Endothelial cell of umbilical vein (primary cell): ENCODE data around the gene HDAC5. TPM values are rescaled to one million over a fixed set of nuclear protein-coding genes. Genes with fewer than 3 reads are reported as not detected.

Source experiments
- BruUV-seq: library from RNA; stranded (reverse); fragments of 400-500 nt; replicated peaks from 2 replicates; lab custom pipeline; 2021; lab: Mats Ljungman, UMichigan
- CTCF ChIA-PET: fragments of 300-600, 350-600 bp; sonication (Branson Sonifier 250); formaldehyde crosslinking; loops from one replicate; lab custom pipeline; 2021; ENCODE audit warnings: antibody characterized with exemption, inconsistent platforms; lab: Charles Lee
- POLR2A ChIA-PET: fragments of 300-600, 350-600 bp; sonication (Branson Sonifier 250); formaldehyde crosslinking; loops from one replicate; lab custom pipeline; 2021; ENCODE audit warnings: antibody characterized with exemption, inconsistent platforms; lab: Charles Lee
- DNase-seq: peaks from one replicate; pipeline ENCODE4 v3.0.0-alpha.2; 2011; ENCODE audit warnings: low read depth, low spot score
- FAIRE-seq: peaks from 2 replicates; lab custom pipeline; 2011; peaks lifted over from hg19 to GRCh38; lab: Jason Lieb, UNC
- H2AFZ ChIP-seq: 2 replicates; pipeline ENCODE4 v1.6.0; 2012; ENCODE audit warnings: low read depth, low read length, control low read depth, inconsistent platforms
- H3K27ac ChIP-seq: 2 replicates; pipeline ENCODE4 v1.5.1; 2011; ENCODE audit warnings: low read depth, mild to moderate bottlenecking, control low read depth, low read length, moderate library complexity; ENCODE audit not compliant: insufficient read depth
- H3K27me3 ChIP-seq, 2 experiments: 2 replicates each; pipeline versions ENCODE4 v1.6.0 to v1.6.1; 2011; ENCODE audit warnings: low read length in 2 of 2, mixed read lengths in 1 of 2; ENCODE audit not compliant: control insufficient read depth in 2 of 2, insufficient read depth in 2 of 2
- H3K36me3 ChIP-seq, 2 experiments: 2 replicates in 1 of 2; 3 replicates in 1 of 2; pipeline ENCODE4 v1.5.1; 2011; ENCODE audit warnings: low read length in 2 of 2, mild to moderate bottlenecking in 1 of 2, moderate library complexity in 1 of 2; ENCODE audit not compliant: control insufficient read depth in 2 of 2, insufficient read depth in 2 of 2; ENCODE audit errors: extremely low read depth in 1 of 2
- H3K4me1 ChIP-seq: 3 replicates; pipeline ENCODE4 v1.5.1; 2011; ENCODE audit warnings: mild to moderate bottlenecking, low read length; ENCODE audit not compliant: control insufficient read depth, insufficient read depth; ENCODE audit errors: extremely low read depth
- H3K4me2 ChIP-seq: 2 replicates; pipeline ENCODE4 v1.6.1; 2011; ENCODE audit warnings: low read length, control low read depth, mixed read lengths; ENCODE audit not compliant: insufficient read depth
- H3K4me3 ChIP-seq, 3 experiments: fragments of 200-600 bp in 1 of 3; sonication (generic), shearing (Covaris generic) in 1 of 3; replicated peaks in 1 of 3; 2 replicates each; pipeline ENCODE4 v1.5.1; 2011 to 2016; ENCODE audit warnings: control low read depth in 3 of 3, low read length in 3 of 3, mild to moderate bottlenecking in 2 of 3, inconsistent platforms in 1 of 3, low read depth in 1 of 3, moderate library complexity in 1 of 3; ENCODE audit not compliant: insufficient read depth in 1 of 3
- H3K79me2 ChIP-seq: 2 replicates; pipeline ENCODE4 v1.6.0; 2012; ENCODE audit warnings: low read length, inconsistent platforms; ENCODE audit not compliant: control insufficient read depth, insufficient read depth
- H3K9ac ChIP-seq: replicated peaks from 2 replicates; pipeline ENCODE3; 2011; ENCODE audit warnings: low read length, control low read depth; ENCODE audit not compliant: insufficient read depth; ENCODE audit errors: extremely low read depth
- H3K9me1 ChIP-seq: replicated peaks from 3 replicates; pipeline ENCODE4 v1.6.0; 2011; ENCODE audit warnings: mild to moderate bottlenecking, low read length; ENCODE audit not compliant: control insufficient read depth, insufficient read depth; ENCODE audit errors: extremely low read depth
- H3K9me3 ChIP-seq: replicated peaks from 2 replicates; pipeline ENCODE4 v1.5.1; 2012; ENCODE audit warnings: low read length, inconsistent platforms; ENCODE audit not compliant: control insufficient read depth, insufficient read depth
- H4K20me1 ChIP-seq: replicated peaks from 2 replicates; pipeline ENCODE3; 2011; ENCODE audit warnings: mild to moderate bottlenecking, low read length; ENCODE audit not compliant: control insufficient read depth, insufficient read depth; ENCODE audit errors: extremely low read depth
- EZH2 ChIP-seq: IDR thresholded peaks from 2 replicates; pipeline ENCODE4 v1.6.1; 2012; ENCODE audit warnings: borderline replicate concordance, low read depth, mild to moderate bottlenecking, moderate library complexity, low read length, inconsistent platforms; ENCODE audit not compliant: severe bottlenecking
- FOS ChIP-seq: IDR thresholded peaks from 2 replicates; pipeline ENCODE4 v1.6.1; 2011; ENCODE audit warnings: mild to moderate bottlenecking, low read length, moderate library complexity, borderline replicate concordance; ENCODE audit not compliant: insufficient read depth
- GATA2 ChIP-seq: IDR thresholded peaks from 2 replicates; pipeline ENCODE4 v1.7.0; 2011; ENCODE audit warnings: low read depth, mild to moderate bottlenecking, moderate library complexity, mixed read lengths, low read length; ENCODE audit not compliant: insufficient read length, insufficient read depth
- JUN ChIP-seq: IDR thresholded peaks from 2 replicates; pipeline ENCODE4 v1.6.1; 2011; ENCODE audit warnings: borderline replicate concordance, low read depth; ENCODE audit not compliant: insufficient read length, insufficient read depth
- MAX ChIP-seq: IDR thresholded peaks from 2 replicates; pipeline ENCODE4 v1.6.1; 2011; ENCODE audit not compliant: insufficient read depth, insufficient read length
- MYC ChIP-seq: IDR thresholded peaks from one replicate; pipeline ENCODE4 v1.6.1; 2011; ENCODE audit warnings: mild to moderate bottlenecking, low read depth, low read length
- POLR2A ChIP-seq: IDR thresholded peaks from 2 replicates; pipeline ENCODE4 v1.6.1; 2012; ENCODE audit warnings: low read depth, mild to moderate bottlenecking, control low read depth, low read length
- POLR2AphosphoS5 ChIP-seq: IDR thresholded peaks from 2 replicates; pipeline ENCODE4 v1.6.1; 2012; ENCODE audit warnings: low read depth, mild to moderate bottlenecking, control low read depth, low read length, moderate library complexity; ENCODE audit not compliant: insufficient read depth
- dilution Hi-C: fragments of 300-500 bp; cut with MboI; formaldehyde crosslinking; loops from one replicate; pipeline ENCODE4 v1.15.0; 2019; ENCODE audit warnings: low sequenced_read_pairs; ENCODE audit not compliant: extremely low pct_ligation_motif_present
- intact Hi-C: fragments of 100-400 bp; cut with micrococcal nuclease; formaldehyde crosslinking; loops from one replicate; pipeline ENCODE4 v1.10.0; 2022
- polyA plus RNA-seq, 4 experiments: library from polyadenylated mRNA; depleted of rRNA in 3 of 4; stranded (reverse) in 3 of 4; unstranded in 1 of 4; fragments of >200 nt; gene quantifications; 2 replicates each; pipeline versions ENCODE4 v1.2.1 to v1.2.3, GENCODE V29; 2011 to 2012; ENCODE audit warnings: missing spikeins in 1 of 4
- total RNA-seq: library from RNA; stranded (reverse); gene quantifications from 2 replicates; pipeline ENCODE4 v1.2.3, GENCODE V29; 2021
- TF ChIP-seq, protein P1 (sequence below), 2 donors: IDR thresholded peaks; 1 replicate in 1 of 2; 2 replicates in 1 of 2; pipeline ENCODE4 v1.5.1; 2011; ENCODE audit warnings: low read length in 2 of 2, mild to moderate bottlenecking in 2 of 2, moderate library complexity in 2 of 2, control low read depth in 1 of 2, inconsistent platforms in 1 of 2, low read depth in 1 of 2; ENCODE audit not compliant: insufficient read depth in 1 of 2; ENCODE audit errors: extremely low read depth in 1 of 2

The HDAC5 gene
- total and polyA plus RNA-seq, 2 donors (not counting 3 experiments of a cell fraction or from before 2014, with no cell fraction given) = 35.4 to 40.4 TPM

- no peak overlapping the region for H2AFZ ChIP-seq
- no peak for DNase-seq
- H3K4me3 ChIP-seq = no peak overlapping the region
- intact Hi-C loops = no loop called here
- no peak overlapping the region for H3K4me2 ChIP-seq
- no peak overlapping the region for H3K27ac ChIP-seq
- FAIRE-seq = no peak
- ChIA-PET POLR2A (no interaction called here), CTCF (interaction anchor here (0.8 to 1.3 kb wide), 2 partner anchors 22 to 203 kb away, joined by 3 to 6 read pairs; no protein-coding TSS in a partner anchor)
- no peak overlapping the region for H3K9ac ChIP-seq
- no peaks in the 10 kb centered on the region for H3K9me1 ChIP-seq
- no peaks in the 10 kb centered on the region for H3K9me3 ChIP-seq
- peaks cover 7% of the 10 kb centered on the region for H3K4me1 ChIP-seq
- H3K27me3 ChIP-seq = no peaks in the 10 kb centered on the region
- BruUV-seq = no TSS peak
- peaks cover 2% of the 10 kb centered on the region in 2 experiments for H3K36me3 ChIP-seq
- dilution Hi-C loops = no loop called here
- H4K20me1 ChIP-seq = no peaks in the 10 kb centered on the region
- no peak for TF ChIP-seq JUN
- TF ChIP-seq MYC = no peak
- no peak for TF ChIP-seq POLR2A
- TF ChIP-seq, protein P1, sequence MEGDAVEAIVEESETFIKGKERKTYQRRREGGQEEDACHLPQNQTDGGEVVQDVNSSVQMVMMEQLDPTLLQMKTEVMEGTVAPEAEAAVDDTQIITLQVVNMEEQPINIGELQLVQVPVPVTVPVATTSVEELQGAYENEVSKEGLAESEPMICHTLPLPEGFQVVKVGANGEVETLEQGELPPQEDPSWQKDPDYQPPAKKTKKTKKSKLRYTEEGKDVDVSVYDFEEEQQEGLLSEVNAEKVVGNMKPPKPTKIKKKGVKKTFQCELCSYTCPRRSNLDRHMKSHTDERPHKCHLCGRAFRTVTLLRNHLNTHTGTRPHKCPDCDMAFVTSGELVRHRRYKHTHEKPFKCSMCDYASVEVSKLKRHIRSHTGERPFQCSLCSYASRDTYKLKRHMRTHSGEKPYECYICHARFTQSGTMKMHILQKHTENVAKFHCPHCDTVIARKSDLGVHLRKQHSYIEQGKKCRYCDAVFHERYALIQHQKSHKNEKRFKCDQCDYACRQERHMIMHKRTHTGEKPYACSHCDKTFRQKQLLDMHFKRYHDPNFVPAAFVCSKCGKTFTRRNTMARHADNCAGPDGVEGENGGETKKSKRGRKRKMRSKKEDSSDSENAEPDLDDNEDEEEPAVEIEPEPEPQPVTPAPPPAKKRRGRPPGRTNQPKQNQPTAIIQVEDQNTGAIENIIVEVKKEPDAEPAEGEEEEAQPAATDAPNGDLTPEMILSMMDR (IDR thresholded peaks at IDR 0.05; ENCODE audit: extremely low read depth in 1 of 2, insufficient read depth in 1 of 2, low read depth in 1 of 2, low read length in 2 of 2) = no peak
- TF ChIP-seq FOS = no peak
- no peak for TF ChIP-seq MAX
- TF ChIP-seq GATA2 = no peak
- no peak for TF ChIP-seq POLR2AphosphoS5
- no peak for TF ChIP-seq EZH2
- peaks cover 20% of the 10 kb centered on the region for H3K79me2 ChIP-seq
Measured at GRCh38 chr17:44146375-44147346, 23.2 kb upstream of the HDAC5 start.
